Stimulated activated CD8-positive, alpha-beta memory T cell treated with anti-CD3 and anti-CD28 coated beads, Interleukin-15, amount 100 ng/mL, for 24 hours (primary cell): ENCODE measurements around the gene DLG5.

Source experiments
- DNase-seq: peaks from one replicate; pipeline ENCODE4 v3.0.0-alpha.2; 2020; ENCODE audit warnings: low read depth

Gene DLG5

GRCh38 chr10:77819210-77820112 lies 107.1 kb downstream of the DLG5 start:
- no peak for DNase-seq

GRCh38 chr10:77818378-77818777 lies 108.2 kb downstream of the DLG5 start:
- DNase-seq: no peak

GRCh38 chr10:77817541-77817940 lies 109.0 kb downstream of the DLG5 start:
- no peak for DNase-seq

GRCh38 chr10:77816311-77816710 lies 110.2 kb downstream of the DLG5 start:
- no peak for DNase-seq

- no peak for DNase-seq
These were observed 113.8 kb downstream of the DLG5 start for GRCh38 chr10:77812741-77813140.

- no peak for DNase-seq
These were observed 114.6 kb downstream of the DLG5 start for GRCh38 chr10:77811831-77812430.

GRCh38 chr10:77810446-77811335 lies 115.9 kb downstream of the DLG5 start:
- no peak for DNase-seq

- DNase-seq: no peak
These were observed 117.2 kb downstream of the DLG5 start for GRCh38 chr10:77809336-77809735.

GRCh38 chr10:77807706-77808105 lies 118.8 kb downstream of the DLG5 start:
- DNase-seq: no peak

GRCh38 chr10:77806511-77807157 lies 119.9 kb downstream of the DLG5 start:
- no peak for DNase-seq

- DNase-seq: no peak
These were observed 120.9 kb downstream of the DLG5 start for GRCh38 chr10:77805676-77806075.

GRCh38 chr10:77804371-77804770 lies 122.2 kb downstream of the DLG5 start:
- DNase-seq: no peak

GRCh38 chr10:77801474-77802161 lies 124.9 kb downstream of the DLG5 start:
- no peak for DNase-seq

GRCh38 chr10:77800738-77801266 lies 125.8 kb downstream of the DLG5 start:
- no peak for DNase-seq

GRCh38 chr10:77800320-77800719 lies 126.2 kb downstream of the DLG5 start:
- DNase-seq: no peak

- no peak for DNase-seq
These were observed 127.2 kb downstream of the DLG5 start for GRCh38 chr10:77799352-77799751.

GRCh38 chr10:77798940-77799339 lies 127.6 kb downstream of the DLG5 start:
- no peak for DNase-seq

GRCh38 chr10:77796311-77796915 lies 130.1 kb downstream of the DLG5 start:
- no peak for DNase-seq

- no peak for DNase-seq
These were observed 131.0 kb downstream of the DLG5 start for GRCh38 chr10:77795426-77796055.
